ENCODE data around the gene TP53RK.

The TP53RK gene

DNA sequence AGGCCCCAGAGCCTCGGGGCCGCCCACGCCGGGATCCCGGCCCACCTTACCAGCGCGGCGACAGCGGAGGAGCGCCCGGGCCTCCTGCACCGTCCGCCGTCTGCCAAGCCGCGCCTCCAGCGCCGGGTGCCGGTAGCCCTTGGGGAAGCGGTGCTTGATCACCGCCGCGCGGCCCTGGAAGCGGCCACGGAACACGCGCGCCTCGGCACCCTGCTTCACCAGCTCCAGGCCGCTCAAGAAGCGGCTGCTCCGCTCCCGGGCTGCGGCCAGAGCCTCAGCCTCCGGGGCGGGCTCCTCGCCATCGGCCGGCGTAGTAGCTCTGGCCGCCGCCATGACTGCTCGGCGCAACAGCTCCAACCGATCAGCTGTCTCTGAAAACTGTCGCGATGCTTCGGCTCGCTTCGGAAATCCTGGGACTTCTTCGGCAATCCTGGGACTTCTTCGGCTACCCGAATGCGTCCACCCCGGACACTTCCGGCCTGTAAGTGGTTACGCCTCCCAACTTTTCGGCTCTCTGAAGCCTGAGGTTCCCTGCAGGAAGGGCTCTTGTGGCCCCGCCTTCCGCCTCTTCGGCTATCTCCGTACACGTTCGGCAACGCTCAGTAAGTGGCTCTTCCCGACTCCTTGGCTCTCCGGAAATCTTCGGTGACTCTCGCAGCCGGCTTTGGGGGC, at the start of gene TP53RK:
TSS of gene TP53RK (minus strand) at position 363 of the 672 bp plus-strand sequence. CDS start at position 333, 30 bp downstream.
- DNase-seq (ENCODE audit: low read depth in 2 of 2), result peak; percentile 91 to 98

DNA sequence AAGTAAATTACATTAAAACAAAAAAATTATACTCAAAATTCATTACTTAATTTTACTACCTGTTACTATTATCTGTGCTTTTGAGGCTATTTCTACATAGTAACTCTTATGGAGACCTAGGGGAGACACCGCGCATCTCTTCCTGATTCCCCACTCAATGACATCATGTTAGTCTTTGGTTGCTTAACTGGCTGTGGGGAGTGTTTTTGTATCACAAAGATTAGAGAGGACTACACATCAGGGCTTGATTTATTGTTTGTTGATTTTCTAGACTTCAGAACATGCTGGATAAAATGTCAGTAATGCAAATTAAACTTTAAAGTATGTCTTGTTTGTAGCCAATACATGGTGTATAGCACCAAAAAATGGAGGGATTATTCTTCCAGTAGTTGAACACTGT, 46.2 kb upstream of the TP53RK start:
- no peak for DNase-seq (ENCODE audit: low read depth in 2 of 2)

DNA sequence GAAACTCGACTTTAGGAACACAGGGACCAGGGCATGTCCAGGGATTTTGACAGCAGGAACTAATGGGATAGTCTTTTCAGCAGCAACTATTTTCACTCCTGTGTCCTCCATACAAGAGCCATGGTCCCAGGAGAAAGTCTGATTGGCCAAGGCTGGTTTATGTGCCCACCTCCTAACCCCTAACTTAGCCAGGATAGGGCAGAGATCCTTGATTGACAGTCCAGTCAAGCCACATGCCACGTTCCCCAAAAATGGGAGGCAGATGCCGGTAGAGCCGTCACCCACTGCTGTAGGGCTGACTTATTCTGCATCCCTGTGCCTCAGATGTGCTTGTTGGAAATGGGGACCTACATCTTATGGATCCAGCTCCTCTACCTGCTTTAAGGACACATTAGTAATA, 42.5 kb upstream of the TP53RK start:
- no peak for DNase-seq (ENCODE audit: low read depth in 2 of 2)

DNA sequence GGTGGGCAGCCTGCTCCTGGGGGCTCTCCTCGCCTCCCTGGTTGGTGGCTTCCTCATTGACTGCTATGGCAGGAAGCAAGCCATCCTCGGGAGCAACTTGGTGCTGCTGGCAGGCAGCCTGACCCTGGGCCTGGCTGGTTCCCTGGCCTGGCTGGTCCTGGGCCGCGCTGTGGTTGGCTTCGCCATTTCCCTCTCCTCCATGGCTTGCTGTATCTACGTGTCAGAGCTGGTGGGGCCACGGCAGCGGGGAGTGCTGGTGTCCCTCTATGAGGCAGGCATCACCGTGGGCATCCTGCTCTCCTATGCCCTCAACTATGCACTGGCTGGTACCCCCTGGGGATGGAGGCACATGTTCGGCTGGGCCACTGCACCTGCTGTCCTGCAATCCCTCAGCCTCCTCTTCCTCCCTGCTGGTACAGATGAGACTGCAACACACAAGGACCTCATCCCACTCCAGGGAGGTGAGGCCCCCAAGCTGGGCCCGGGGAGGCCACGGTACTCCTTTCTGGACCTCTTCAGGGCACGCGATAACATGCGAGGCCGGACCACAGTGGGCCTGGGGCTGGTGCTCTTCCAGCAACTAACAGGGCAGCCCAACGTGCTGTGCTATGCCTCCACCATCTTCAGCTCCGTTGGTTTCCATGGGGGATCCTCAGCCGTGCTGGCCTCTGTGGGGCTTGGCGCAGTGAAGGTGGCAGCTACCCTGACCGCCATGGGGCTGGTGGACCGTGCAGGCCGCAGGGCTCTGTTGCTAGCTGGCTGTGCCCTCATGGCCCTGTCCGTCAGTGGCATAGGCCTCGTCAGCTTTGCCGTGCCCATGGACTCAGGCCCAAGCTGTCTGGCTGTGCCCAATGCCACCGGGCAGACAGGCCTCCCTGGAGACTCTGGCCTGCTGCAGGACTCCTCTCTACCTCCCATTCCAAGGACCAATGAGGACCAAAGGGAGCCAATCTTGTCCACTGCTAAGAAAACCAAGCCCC, 36.2 kb upstream of the TP53RK start:
- DNase-seq (ENCODE audit: low read depth in 2 of 2), result no peak

DNA sequence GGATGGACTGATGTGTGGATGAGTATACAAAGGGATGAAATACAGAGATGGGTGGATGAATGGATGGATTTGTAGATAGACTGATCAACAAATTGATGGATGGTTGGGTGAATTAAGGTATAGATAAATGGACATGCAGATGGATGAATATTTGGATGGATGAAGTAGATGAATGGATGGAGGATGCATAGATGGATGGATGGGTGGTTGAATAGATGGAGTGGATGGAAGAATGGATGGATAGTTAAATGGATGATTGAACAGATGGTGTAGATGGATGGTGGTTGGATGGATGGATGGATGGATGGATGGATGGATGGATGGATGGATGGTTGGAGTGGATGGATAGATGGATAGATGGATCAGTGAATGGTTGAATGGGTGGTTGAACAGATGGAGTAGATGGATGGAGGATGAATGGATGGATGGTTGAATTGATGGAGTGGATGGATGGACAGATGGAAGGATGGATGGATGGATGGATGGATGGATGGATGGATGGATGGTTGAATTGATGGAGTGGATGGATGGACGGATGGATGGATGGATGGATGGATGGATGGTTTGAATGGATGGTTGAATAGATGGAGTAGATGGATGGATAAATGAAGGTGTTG, 35.2 kb upstream of the TP53RK start:
- no peak for DNase-seq (ENCODE audit: low read depth in 2 of 2)

DNA sequence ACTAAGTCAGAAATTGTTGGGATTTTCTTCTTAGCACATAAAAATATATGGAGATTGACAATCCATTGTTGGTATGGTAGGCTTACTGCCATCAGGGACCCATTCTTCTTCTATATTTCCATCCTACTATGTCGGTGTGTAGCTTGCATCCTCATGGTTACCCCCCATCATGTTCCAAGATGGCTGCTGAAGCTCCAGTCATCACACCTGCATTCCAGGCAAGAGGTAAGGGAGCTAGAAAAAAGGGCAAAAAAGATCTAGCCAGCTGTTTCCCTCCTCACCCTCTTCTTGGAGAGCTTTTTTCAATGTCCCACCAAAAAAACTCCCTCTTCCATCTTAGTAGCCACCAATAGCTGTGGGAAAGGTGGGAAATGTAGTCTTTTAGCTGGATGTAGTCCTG, 33.8 kb upstream of the TP53RK start:
- DNase-seq (ENCODE audit: low read depth in 2 of 2), result no peak

DNA sequence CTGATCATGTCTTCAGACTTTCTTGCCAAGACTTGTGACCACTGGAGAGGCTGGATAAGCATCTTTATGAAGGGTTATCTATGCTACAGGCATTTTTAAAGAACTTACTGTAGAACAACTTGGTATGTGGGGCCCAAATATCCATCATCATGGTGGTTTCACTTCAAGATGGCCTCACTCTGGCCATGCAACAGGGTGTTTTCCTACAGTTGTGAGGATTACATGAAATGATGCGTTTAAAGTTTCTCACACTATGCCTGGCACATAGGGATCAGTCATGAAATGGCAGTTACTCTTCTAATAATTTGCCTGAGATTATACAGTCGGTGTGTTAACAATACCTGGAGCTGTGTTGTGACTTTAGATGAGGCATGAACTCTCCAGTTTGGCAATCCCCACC, 33.2 kb upstream of the TP53RK start:
- DNase-seq (ENCODE audit: low read depth in 2 of 2), result no peak

DNA sequence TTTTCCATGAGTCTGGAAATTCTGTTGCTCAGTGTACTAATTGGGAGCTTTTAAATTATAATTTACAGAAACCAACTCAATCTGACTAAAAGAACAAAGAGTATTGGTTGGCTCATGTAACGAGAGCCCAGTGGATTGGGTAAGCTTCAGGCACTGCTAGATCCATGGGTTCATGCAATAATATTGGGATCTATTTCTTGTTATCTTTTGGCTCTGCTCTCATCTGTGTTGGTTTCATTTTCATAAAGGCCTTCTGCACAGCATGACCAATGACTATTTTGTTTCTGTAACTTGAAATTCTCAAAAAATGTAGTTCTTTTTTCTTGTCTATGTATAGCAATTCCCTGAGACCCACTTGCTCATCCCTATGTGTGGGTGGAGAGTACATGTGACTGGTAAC, 32.2 kb upstream of the TP53RK start:
- no peak for DNase-seq (ENCODE audit: low read depth in 2 of 2)

DNA sequence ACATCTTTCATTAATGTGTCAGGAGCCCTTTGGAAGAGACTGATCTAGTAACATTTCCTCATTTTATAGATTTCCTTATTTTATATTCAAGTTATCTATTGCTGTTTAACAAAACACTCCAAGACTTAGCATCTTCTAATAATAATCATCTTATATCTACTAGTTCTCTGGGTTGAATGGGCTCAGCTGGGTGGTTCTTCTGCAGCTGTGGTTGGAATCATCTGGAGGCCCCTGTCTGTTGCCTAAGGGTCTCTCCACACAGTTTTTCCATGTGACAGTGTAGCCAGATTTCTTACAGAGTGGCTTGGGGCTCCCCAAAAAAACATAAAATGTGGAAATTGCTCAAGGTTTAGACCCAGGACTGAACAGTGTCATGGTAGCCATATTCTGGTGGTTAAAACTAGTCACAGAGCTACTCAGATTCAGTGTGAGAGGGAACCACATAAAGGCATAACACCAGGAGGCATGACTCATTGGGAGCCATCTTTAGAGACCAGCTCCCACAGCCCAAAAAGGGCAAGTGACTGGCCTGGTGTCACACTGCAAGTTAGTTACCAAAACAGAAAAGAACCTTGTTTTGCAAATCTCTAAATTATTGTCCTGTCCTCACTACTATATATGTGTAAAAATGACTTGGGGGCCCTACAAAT, 31.7 kb upstream of the TP53RK start:
- no peak for DNase-seq (ENCODE audit: low read depth in 2 of 2)

DNA sequence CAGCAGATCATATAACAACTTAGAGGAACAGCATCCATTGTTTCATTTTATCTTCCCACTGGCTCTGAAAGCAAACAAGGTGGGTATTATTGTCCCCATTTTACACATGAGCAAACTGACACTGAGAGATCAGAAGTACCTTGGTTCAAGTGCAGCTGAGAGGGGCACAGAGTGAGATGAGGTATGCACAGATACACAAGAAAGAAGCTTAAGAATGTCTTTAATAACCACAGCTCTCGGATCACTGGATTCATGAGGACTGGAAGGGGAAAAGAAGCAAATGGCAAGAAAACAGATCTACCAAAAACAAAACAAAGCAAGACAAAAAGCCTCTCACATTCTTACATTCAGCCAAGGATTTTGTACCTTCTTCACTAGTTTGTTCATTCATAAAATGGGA, 30.8 kb upstream of the TP53RK start:
- DNase-seq (ENCODE audit: low read depth in 2 of 2), result no peak

DNA sequence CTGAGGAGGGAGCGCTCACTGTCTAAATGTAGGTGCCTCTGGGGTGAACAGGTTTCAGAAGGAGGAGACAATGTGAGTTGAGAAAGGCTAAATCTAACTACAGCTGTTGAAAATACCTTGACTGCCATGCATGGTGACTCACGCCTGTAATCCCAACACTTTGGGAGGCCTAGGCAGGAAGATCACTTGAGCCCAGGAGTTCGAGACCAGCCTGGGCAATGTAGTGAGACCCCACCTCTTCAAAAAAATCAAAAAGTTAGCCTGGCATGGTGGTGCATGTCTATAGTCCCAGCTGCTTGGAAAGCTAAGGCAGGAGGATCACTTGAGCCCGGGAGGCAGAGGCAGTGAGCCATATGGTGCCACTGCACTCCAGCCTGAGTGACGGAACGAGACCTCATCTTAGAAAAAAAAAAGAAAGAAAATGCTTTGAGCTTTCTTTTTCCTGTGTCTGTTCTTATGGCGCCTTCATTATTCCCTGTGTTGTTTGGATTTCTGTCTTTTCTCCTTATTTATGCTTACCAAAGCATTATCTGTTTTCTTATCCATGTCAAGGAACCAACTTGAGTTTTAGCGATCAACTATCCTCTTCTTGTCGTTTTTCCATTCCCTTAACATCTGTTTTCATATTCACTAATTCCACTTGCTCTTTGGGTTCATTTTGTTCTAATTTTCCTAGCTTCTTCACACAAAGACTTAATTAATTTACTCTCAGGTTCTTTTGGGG, 28.7 kb upstream of the TP53RK start:
- no peak for DNase-seq (ENCODE audit: low read depth in 2 of 2)

DNA sequence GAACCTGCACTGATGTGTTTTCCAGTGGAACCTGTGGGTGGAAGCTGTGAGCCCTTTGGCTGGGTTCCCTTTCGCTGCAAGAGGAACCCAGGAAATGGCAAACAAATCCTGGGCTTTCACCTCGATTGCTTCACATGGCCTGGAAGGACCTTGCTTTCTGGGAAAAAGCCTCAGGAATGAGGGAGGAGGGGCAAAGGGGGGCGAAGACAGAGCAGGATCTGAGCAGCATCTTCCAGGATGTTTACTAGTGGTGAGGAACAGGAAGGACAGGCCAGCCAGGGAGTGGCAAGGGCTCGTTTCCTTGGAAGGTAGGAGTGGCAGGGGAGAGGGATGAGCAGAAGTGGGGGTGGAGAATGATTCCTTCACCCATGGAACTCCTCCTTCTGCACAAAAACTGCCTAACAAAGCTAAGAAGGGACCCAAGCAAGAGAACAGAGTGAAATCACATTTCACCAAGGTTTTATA, 26.1 kb upstream of the TP53RK start:
- DNase-seq (ENCODE audit: low read depth in 2 of 2), result no peak

DNA sequence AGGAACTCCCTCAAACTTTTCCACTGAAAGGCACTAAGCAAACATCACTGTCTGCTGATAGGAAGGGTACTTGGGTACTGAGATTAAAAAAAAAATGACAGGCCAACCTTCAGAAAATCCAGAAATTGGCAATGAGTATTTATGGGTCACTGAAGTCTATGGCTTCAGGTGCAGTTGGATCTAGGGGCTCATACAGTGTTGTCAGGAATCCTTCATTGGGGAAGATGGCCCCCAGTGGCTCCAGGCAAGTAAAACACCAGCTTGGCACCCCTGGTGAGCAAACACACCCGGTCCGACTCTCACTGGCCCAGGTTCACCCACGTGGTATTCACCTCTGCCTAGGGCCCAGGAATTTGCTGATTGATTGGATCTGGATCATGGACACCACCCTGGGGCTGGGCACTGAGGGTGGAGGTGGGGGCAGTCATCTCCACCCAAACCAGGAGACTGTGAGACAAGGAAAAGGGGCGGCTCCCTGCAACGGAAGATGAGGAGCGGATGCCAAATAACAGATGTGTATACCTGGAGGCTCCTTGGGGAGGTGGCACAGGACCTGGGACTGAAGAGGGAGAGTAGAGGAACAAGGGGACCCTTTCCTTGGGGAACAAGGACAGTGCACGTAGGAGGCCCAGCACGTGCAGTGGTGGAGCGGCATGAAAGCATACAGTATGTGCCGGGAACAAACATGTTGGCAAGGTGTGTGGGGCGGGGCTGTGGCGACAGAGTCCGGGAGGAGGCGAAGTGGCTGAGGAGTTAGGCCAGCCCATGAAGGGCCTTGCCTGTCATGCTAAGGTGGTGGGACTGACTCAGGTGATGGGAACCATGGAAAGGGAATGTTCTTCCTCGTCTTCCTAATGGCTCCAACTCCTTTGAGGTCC, 25.0 kb upstream of the TP53RK start:
- no peak for DNase-seq (ENCODE audit: low read depth in 2 of 2)

DNA sequence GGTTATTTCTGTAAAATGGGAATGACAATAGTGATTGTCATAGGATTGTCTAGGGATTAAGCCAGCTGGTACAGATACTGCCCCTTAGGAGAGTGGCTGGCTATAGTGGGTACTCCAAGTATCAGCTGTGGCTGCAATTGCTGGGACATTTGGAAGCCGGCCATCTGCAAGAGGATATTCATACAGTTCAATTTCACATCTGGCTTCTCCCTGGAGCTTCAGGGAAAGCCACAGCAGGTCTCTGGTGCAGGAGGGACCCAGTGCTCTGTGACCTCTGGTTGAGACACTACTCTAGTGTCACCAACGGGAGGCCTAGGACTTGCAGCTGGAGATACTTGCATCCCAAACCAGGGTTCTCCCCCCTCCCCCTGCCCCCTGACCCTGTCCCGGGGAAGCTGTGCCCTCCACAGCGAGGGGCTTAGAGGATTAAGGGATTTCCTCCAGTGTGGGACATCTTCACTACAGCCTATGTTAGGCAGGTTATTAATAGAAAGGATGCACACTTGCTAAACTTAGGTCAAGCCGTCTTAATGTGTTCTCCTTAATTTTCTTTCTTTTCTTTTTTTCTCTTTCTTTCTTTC, 22.9 kb upstream of the TP53RK start:
- DNase-seq (ENCODE audit: low read depth in 2 of 2), result no peak

DNA sequence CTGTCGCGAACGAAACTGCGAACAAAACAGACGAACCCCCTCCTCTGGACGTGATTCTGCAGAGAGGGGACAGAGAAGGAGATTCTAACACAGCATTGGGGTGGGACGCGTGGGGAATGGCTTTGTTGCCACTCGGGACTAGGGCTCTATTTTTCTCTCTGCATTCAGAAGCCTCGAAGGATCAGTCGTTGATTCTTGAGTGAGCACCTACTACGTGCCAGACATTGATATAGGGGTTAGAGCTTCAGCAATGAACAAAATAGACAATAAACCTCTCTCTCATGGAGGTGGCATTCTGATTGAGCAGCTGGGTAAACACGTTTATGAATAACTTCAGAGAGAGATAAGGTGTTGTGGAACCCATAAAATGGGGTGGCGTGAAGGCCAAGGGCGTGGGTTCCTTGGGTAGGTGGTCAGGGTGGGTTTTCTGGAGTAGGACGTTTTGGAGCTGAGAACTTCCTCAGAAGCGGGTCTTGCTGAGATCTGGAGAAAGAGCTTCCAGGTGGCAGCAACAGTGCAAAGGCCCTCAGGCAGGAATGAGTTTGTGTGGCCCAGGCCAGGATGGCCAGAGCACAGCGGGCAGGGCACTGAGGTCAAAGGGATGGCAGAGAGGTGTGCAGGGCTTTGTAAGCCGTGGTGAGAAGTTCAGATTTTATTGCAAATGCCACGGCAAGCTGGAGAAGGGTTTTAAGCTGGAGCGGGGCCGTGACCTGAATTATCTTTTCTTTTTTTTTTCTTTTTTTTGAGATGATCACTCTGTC, 21.1 kb upstream of the TP53RK start:
- no peak for DNase-seq (ENCODE audit: low read depth in 2 of 2)

DNA sequence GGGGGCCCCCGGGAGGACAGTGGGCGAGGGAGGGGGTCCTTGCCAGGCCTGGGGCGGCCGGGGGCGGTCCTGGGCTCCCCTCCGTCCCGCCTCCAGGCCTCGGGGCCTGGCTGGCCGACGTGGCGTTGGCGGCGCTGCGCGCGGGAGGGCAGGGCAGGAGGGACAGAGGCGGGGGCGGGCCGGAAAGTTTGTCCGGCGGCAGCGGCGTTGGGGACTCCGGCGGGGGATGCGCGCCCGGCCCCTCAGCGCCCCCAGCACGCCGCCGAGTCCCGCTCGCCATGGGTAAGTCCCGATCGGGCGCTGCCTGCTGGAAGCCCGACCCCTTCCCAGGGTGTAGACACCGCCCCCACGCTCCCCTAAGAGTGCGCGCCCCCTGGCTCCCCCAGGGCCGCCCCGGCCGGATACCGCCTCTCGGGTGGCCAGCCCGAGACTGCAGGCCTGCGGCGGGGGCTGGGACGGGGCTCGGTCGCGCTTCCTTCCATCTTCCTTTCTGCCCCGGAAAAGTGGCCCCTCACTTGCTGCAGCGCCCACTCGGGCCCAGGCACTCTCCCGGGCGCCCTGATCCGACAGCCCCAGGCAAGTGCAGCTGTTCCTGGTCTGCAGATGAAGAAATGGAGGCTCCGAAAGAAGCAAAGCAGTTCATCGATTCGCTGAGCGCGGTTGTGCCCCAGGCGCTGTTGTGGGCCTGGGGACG, 20.4 kb upstream of the TP53RK start, which contains the start of gene SLC2A10:
TSS of gene SLC2A10 (plus strand) at position 191 of the 694 bp plus-strand sequence. CDS start at position 279, 88 bp downstream.
- DNase-seq (ENCODE audit: low read depth in 2 of 2), result no peak

DNA sequence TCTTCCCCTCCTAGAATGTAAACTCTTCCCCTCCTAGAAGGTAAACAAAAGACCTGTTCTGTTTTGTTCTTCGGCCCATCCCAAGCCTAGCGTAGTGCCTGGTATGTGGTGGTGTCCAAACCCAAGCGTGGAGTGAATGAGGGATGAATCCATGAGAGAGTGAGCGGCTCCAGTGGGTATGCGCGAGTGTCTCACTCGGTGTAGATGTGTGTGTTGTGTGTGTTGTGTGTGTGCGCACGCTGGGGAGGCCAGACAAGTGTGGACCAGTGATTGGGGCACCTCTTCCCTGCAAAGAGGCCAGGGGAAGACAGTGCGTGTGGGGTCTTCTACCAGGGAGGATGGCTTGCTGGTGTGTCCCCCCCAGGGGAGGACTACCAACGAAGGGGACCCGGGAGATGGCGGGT, 19.8 kb upstream of the TP53RK start:
- no peak for DNase-seq (ENCODE audit: low read depth in 2 of 2)

DNA sequence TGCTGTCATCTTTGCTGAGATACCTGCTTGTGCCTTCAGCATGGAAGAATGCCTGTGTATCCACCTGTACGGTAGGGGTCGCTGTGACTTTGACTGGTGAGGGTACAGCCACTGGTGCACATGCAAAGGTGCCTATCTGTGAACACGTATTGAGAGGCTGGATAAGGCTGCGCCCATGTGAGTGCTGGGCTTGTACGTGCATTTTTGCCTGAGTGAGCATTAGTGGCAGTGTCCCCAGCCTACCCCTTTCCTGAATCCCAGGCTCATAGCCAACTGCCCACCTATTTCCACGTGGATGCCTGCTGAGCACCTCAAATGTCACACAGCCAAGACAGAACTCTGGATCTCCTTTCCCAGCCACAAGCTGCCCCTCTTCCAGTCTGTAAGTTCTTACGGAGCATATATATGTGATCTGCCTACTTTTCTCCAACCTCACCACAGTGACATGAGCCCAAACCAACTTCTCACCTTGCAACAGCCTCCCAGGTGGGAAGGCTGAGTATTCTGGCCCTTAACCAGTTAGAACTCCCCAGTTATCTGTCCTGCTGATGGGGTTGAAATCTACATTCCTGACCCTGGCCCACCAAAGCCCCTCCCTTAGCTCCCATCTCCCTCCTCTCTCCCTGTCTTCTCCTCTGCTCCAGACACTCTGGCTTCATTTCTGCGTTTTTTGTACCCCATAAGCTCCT, 19.1 kb upstream of the TP53RK start:
- DNase-seq (ENCODE audit: low read depth in 2 of 2), result no peak

Data from stimulated activated CD4-positive, alpha-beta T cell treated with anti-CD3 and anti-CD28 coated beads, Interleukin-12 subunit alpha, Interleukin-12 subunit beta, amount 100 ng/mL, for 24 hours (primary cell).